ENCODE results near the gene ANG.

The ANG gene

GRCh38 chr14:20696764-20697163 is 8.2 kb downstream of the ANG start:
- H3K27ac ChIP-seq (ENCODE audit: low read length) = no peak overlapping the region
- no peaks in the 10 kb centered on the region for H4K20me1 ChIP-seq (ENCODE audit: insufficient read depth, low read length)
- no peak overlapping the region for H3K4me2 ChIP-seq (ENCODE audit: low read length)
- no peaks in the 10 kb centered on the region for H3K9me3 ChIP-seq (ENCODE audit: insufficient read depth, low read length)
- H3K9ac ChIP-seq (ENCODE audit: low read length) = no peak overlapping the region
- H3K4me1 ChIP-seq (ENCODE audit: low read length) = peaks cover 10% of the 10 kb centered on the region
- H3K79me2 ChIP-seq (ENCODE audit: low read length) = no peaks in the 10 kb centered on the region
- no peak overlapping the region for H3K4me3 ChIP-seq (ENCODE audit: low read length)
- TF ChIP-seq, protein P1, sequence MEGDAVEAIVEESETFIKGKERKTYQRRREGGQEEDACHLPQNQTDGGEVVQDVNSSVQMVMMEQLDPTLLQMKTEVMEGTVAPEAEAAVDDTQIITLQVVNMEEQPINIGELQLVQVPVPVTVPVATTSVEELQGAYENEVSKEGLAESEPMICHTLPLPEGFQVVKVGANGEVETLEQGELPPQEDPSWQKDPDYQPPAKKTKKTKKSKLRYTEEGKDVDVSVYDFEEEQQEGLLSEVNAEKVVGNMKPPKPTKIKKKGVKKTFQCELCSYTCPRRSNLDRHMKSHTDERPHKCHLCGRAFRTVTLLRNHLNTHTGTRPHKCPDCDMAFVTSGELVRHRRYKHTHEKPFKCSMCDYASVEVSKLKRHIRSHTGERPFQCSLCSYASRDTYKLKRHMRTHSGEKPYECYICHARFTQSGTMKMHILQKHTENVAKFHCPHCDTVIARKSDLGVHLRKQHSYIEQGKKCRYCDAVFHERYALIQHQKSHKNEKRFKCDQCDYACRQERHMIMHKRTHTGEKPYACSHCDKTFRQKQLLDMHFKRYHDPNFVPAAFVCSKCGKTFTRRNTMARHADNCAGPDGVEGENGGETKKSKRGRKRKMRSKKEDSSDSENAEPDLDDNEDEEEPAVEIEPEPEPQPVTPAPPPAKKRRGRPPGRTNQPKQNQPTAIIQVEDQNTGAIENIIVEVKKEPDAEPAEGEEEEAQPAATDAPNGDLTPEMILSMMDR (IDR thresholded peaks at IDR 0.05; ENCODE audit: low read depth, low read length) = no peak
- TF ChIP-seq EZH2phosphoT487 (IDR thresholded peaks at IDR 0.05; ENCODE audit: low read depth) = no peak
- no peaks in the 10 kb centered on the region for H3K36me3 ChIP-seq (replicated peaks; ENCODE audit: low read depth, low read length)
- H3K27me3 ChIP-seq (ENCODE audit: low read depth, low read length) = peaks cover 4% of the 10 kb centered on the region; the same call in 1 of the 2 replicates
- no peak overlapping the region for H2AFZ ChIP-seq (ENCODE audit: low read depth, low read length)

GRCh38 chr14:20697273-20698017 is 8.9 kb downstream of the ANG start:
- peaks cover 4% of the 10 kb centered on the region; the same call in 1 of the 2 replicates for H3K27me3 ChIP-seq (ENCODE audit: low read depth, low read length)
- no peak overlapping the region for H3K27ac ChIP-seq (ENCODE audit: low read length)
- no peak for TF ChIP-seq EZH2phosphoT487 (IDR thresholded peaks at IDR 0.05; ENCODE audit: low read depth)
- TF ChIP-seq, protein P1 (IDR thresholded peaks at IDR 0.05; ENCODE audit: low read depth, low read length) = peak; percentile 92

DNA sequence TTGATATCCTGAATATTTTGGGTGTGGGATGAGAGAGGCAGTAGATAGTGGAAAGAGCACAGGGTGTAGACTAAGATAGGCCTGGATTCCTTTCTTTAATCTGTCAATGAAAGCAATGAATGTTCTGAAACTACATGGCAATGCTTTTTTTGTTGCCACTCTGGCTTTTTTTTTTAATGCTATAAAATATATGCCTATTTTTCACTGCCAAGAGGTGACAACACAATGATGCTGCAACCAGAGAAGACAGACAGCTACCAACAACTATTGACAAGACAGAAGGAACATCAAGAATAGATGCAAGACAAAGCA is 9.4 kb downstream of the ANG start:
- Histone ChIP-seq H3K4me3 (ENCODE audit: low read length) (no peak overlapping the region), H3K9ac (ENCODE audit: low read length) (no peak overlapping the region), H3K9me3 (ENCODE audit: insufficient read depth, low read length) (no peaks in the 10 kb centered on the region), H3K36me3 (replicated peaks; ENCODE audit: low read depth, low read length) (no peaks in the 10 kb centered on the region), H2AFZ (ENCODE audit: low read depth, low read length) (no peak overlapping the region), H3K27me3 (ENCODE audit: low read depth, low read length) (peaks cover 4% of the 10 kb centered on the region; the same call in 1 of the 2 replicates), H3K4me2 (ENCODE audit: low read length) (no peak overlapping the region), H3K79me2 (ENCODE audit: low read length) (no peaks in the 10 kb centered on the region), H3K27ac (ENCODE audit: low read length) (no peak overlapping the region), H3K4me1 (ENCODE audit: low read length) (peaks cover 6% of the 10 kb centered on the region), H4K20me1 (ENCODE audit: insufficient read depth, low read length) (no peaks in the 10 kb centered on the region)
- TF ChIP-seq, protein P1 (IDR thresholded peaks at IDR 0.05; ENCODE audit: low read depth, low read length) = no peak
- TF ChIP-seq EZH2phosphoT487 (IDR thresholded peaks at IDR 0.05; ENCODE audit: low read depth) = no peak

More at GRCh38 chr14:20697273-20698017, 8.9 kb downstream of the ANG start:
- no peak overlapping the region for H3K9ac ChIP-seq (ENCODE audit: low read length)
- peak overlapping the region; percentile 70 for H2AFZ ChIP-seq (ENCODE audit: low read depth, low read length)
- no peaks in the 10 kb centered on the region for H3K36me3 ChIP-seq (replicated peaks; ENCODE audit: low read depth, low read length)
- peak overlapping the region; percentile 56 for H3K4me2 ChIP-seq (ENCODE audit: low read length)
- peaks cover 6% of the 10 kb centered on the region for H3K4me1 ChIP-seq (ENCODE audit: low read length)
- H3K9me3 ChIP-seq (ENCODE audit: insufficient read depth, low read length) = no peaks in the 10 kb centered on the region
- H3K79me2 ChIP-seq (ENCODE audit: low read length) = no peaks in the 10 kb centered on the region
- no peaks in the 10 kb centered on the region for H4K20me1 ChIP-seq (ENCODE audit: insufficient read depth, low read length)
- H3K4me3 ChIP-seq (ENCODE audit: low read length) = peak overlapping the region; percentile 22

GRCh38 chr14:20698934-20699333 is 10.4 kb downstream of the ANG start:
- no peaks in the 10 kb centered on the region for H3K9me3 ChIP-seq (ENCODE audit: insufficient read depth, low read length)
- no peaks in the 10 kb centered on the region for H4K20me1 ChIP-seq (ENCODE audit: insufficient read depth, low read length)
- no peak overlapping the region for H3K4me2 ChIP-seq (ENCODE audit: low read length)
- peaks cover 6% of the 10 kb centered on the region for H3K4me1 ChIP-seq (ENCODE audit: low read length)
- H3K27ac ChIP-seq (ENCODE audit: low read length) = no peak overlapping the region
- H3K36me3 ChIP-seq (replicated peaks; ENCODE audit: low read depth, low read length) = no peaks in the 10 kb centered on the region
- no peak overlapping the region for H2AFZ ChIP-seq (ENCODE audit: low read depth, low read length)
- peaks cover 4% of the 10 kb centered on the region; the same call in 1 of the 2 replicates for H3K27me3 ChIP-seq (ENCODE audit: low read depth, low read length)
- no peak overlapping the region for H3K9ac ChIP-seq (ENCODE audit: low read length)
- TF ChIP-seq EZH2phosphoT487 (IDR thresholded peaks at IDR 0.05; ENCODE audit: low read depth) = no peak
- TF ChIP-seq, protein P1 (IDR thresholded peaks at IDR 0.05; ENCODE audit: low read depth, low read length) = no peak
- H3K4me3 ChIP-seq (ENCODE audit: low read length) = no peak overlapping the region
- H3K79me2 ChIP-seq (ENCODE audit: low read length) = no peaks in the 10 kb centered on the region
